ENCODE data around the gene CMYA5.

- no peak for TF ChIP-seq CTCF (IDR thresholded peaks at IDR 0.05)
- no peak for TF ChIP-seq POLR2A (IDR thresholded peaks at IDR 0.05)
Measured at GRCh38 chr5:79771387-79771786, 81.8 kb downstream of the CMYA5 start.

Measured in thyroid gland (tissue), 4 donors.